KOPT-K1 (cell line): Measurements from ENCODE around the gene KLHL42.

Experiments
- H3K27ac ChIP-seq: fragments of 200-600 bp; sonication (generic); 2 replicates; pipeline ENCODE4 v1.5.1; 2016; ENCODE audit warnings: antibody characterized with exemption, mild to moderate bottlenecking, low read depth, low read length; ENCODE audit not compliant: poor library complexity, severe bottlenecking
- H3K36me3 ChIP-seq: fragments of 200-600 bp; sonication (generic); 2 replicates; pipeline ENCODE4 v1.5.1; 2017; ENCODE audit warnings: antibody characterized with exemption, mild to moderate bottlenecking, low read length, moderate library complexity; ENCODE audit not compliant: insufficient read depth
- H3K9me3 ChIP-seq: fragments of 200-600 bp; sonication (generic); 2 replicates; pipeline ENCODE4 v1.5.1; 2017; ENCODE audit warnings: antibody characterized with exemption, low read length, mild to moderate bottlenecking; ENCODE audit not compliant: insufficient read depth, poor library complexity, severe bottlenecking

KLHL42 gene

GRCh38 chr12:27797301-27798025 is 17.4 kb downstream of the KLHL42 start:
- Histone ChIP-seq H3K36me3 (peaks cover 92% of the 10 kb centered on the region), H3K9me3 (no peaks in the 10 kb centered on the region), H3K27ac (no peak overlapping the region)

GRCh38 chr12:27800819-27801218 is 20.8 kb downstream of the KLHL42 start:
- Histone ChIP-seq H3K36me3 (peaks cover 58% of the 10 kb centered on the region), H3K9me3 (no peaks in the 10 kb centered on the region), H3K27ac (no peak overlapping the region)

GRCh38 chr12:27801630-27802029 is 21.6 kb downstream of the KLHL42 start:
- Histone ChIP-seq H3K9me3 (no peaks in the 10 kb centered on the region), H3K36me3 (peaks cover 51% of the 10 kb centered on the region), H3K27ac (no peak overlapping the region)

- H3K9me3 ChIP-seq, result no peaks in the 10 kb centered on the region
- H3K27ac ChIP-seq, result no peak overlapping the region
Measured at GRCh38 chr12:27802511-27802910, 22.5 kb downstream of the KLHL42 start.

GRCh38 chr12:27802936-27803335 is 22.9 kb downstream of the KLHL42 start:
- H3K9me3 ChIP-seq, result no peaks in the 10 kb centered on the region
- H3K27ac ChIP-seq, result no peak overlapping the region
- H3K36me3 ChIP-seq, result peaks cover 38% of the 10 kb centered on the region

More at GRCh38 chr12:27802511-27802910, 22.5 kb downstream of the KLHL42 start:
- peaks cover 42% of the 10 kb centered on the region for H3K36me3 ChIP-seq

- H3K9me3 ChIP-seq, result no peaks in the 10 kb centered on the region
- H3K36me3 ChIP-seq, result peaks cover 16% of the 10 kb centered on the region
- H3K27ac ChIP-seq, result no peak overlapping the region
Measured at GRCh38 chr12:27805238-27805637, 25.2 kb downstream of the KLHL42 start.

- H3K36me3 ChIP-seq, result 0 out of 2 replicates have a peak, but pooled peaks cover 6% of the 10 kb centered on the region
- H3K27ac ChIP-seq, result no peak overlapping the region
- no peaks in the 10 kb centered on the region for H3K9me3 ChIP-seq
Measured at GRCh38 chr12:27806259-27806658, 26.2 kb downstream of the KLHL42 start.

GRCh38 chr12:27807063-27807703 is 27.1 kb downstream of the KLHL42 start:
- Histone ChIP-seq H3K9me3 (no peaks in the 10 kb centered on the region), H3K36me3 (no peaks in the 10 kb centered on the region), H3K27ac (no peak overlapping the region)

- Histone ChIP-seq H3K27ac (no peak overlapping the region), H3K36me3 (no peaks in the 10 kb centered on the region), H3K9me3 (no peaks in the 10 kb centered on the region)
Measured at GRCh38 chr12:27808841-27809240, 28.8 kb downstream of the KLHL42 start.

GRCh38 chr12:27810756-27811155 is 30.7 kb downstream of the KLHL42 start:
- no peak overlapping the region for H3K27ac ChIP-seq
- H3K9me3 ChIP-seq, result no peaks in the 10 kb centered on the region
- H3K36me3 ChIP-seq, result no peaks in the 10 kb centered on the region

- no peaks in the 10 kb centered on the region for H3K9me3 ChIP-seq
- H3K36me3 ChIP-seq, result no peaks in the 10 kb centered on the region
- no peak overlapping the region for H3K27ac ChIP-seq
Measured at GRCh38 chr12:27812502-27812901, 32.5 kb downstream of the KLHL42 start.

- H3K36me3 ChIP-seq, result no peaks in the 10 kb centered on the region
- H3K27ac ChIP-seq, result no peak overlapping the region
- H3K9me3 ChIP-seq, result no peaks in the 10 kb centered on the region
Measured at GRCh38 chr12:27814411-27814810, 34.4 kb downstream of the KLHL42 start.

- no peaks in the 10 kb centered on the region for H3K9me3 ChIP-seq
- no peak overlapping the region for H3K27ac ChIP-seq
- no peaks in the 10 kb centered on the region for H3K36me3 ChIP-seq
Measured at GRCh38 chr12:27814851-27815591, 35.0 kb downstream of the KLHL42 start.

- no peak overlapping the region for H3K27ac ChIP-seq
- H3K9me3 ChIP-seq, result no peaks in the 10 kb centered on the region
- no peaks in the 10 kb centered on the region for H3K36me3 ChIP-seq
Measured at GRCh38 chr12:27817766-27818165, 37.7 kb downstream of the KLHL42 start.

- Histone ChIP-seq H3K27ac (no peak overlapping the region), H3K36me3 (no peaks in the 10 kb centered on the region)
Measured at GRCh38 chr12:27818401-27818918, 38.4 kb downstream of the KLHL42 start.

More at GRCh38 chr12:27818401-27818918, 38.4 kb downstream of the KLHL42 start:
- H3K9me3 ChIP-seq, result no peaks in the 10 kb centered on the region
